ENCODE data around the gene RAP1GAP2.

- TF ChIP-seq CTCF (IDR thresholded peaks at IDR 0.05; ENCODE audit: low read depth, low read length, poor library complexity, severe bottlenecking) (no peak), EZH2phosphoT487 (IDR thresholded peaks at IDR 0.05; ENCODE audit: borderline replicate concordance, low read length) (no peak)
Observed at GRCh38 chr17:2931876-2932275, 135.6 kb downstream of the RAP1GAP2 start.

Measured in DOHH2 (cell line).